Chondrocyte (in vitro differentiated cells): ENCODE data around the gene PALS1. TPM values are rescaled to one million over a fixed set of nuclear protein-coding genes. Genes with fewer than 3 reads are reported as not detected.

Experiments used
- DNase-seq: peaks from one replicate; pipeline ENCODE4 v3.0.0; 2021; ENCODE audit warnings: mixed read lengths, low spot score
- H3K27ac Mint-ChIP-seq: one replicate; pipeline ENCODE4 v1.8.0; 2021; ENCODE audit warnings: mild to moderate bottlenecking, moderate library complexity, mixed read lengths; ENCODE audit not compliant: unreplicated experiment
- H3K27me3 Mint-ChIP-seq: 2 replicates; pipeline ENCODE4 v1.8.0; 2021; ENCODE audit warnings: low read depth, mixed read lengths
- H3K36me3 Mint-ChIP-seq: 2 replicates; pipeline ENCODE4 v1.8.0; 2021; ENCODE audit warnings: low read depth, mixed read lengths
- H3K4me1 Mint-ChIP-seq: 2 replicates; pipeline ENCODE4 v1.8.0; 2021; ENCODE audit warnings: low read depth, mild to moderate bottlenecking, mixed read lengths
- H3K4me3 Mint-ChIP-seq: one replicate; pipeline ENCODE4 v1.8.0; 2021; ENCODE audit warnings: mild to moderate bottlenecking, moderate library complexity, mixed read lengths; ENCODE audit not compliant: unreplicated experiment
- H3K9me3 Mint-ChIP-seq: 2 replicates; pipeline ENCODE4 v1.8.0; 2021; ENCODE audit warnings: low read depth, mixed read lengths
- CTCF ChIP-seq: fragments of 200-600 bp; sonication (generic); IDR thresholded peaks from 2 replicates; pipeline ENCODE4 v1.5.0; 2021; ENCODE audit warnings: antibody characterized with exemption, mild to moderate bottlenecking, moderate library complexity
- total RNA-seq: library from RNA; stranded (reverse); gene quantifications from 3 replicates; pipeline ENCODE4 v1.2.1, GENCODE V29; 2021

The PALS1 gene
- total RNA-seq, 1 donor from 2014 or later, result 12.5 TPM

- H3K27me3 Mint-ChIP-seq, result no peaks in the 10 kb centered on the region
- no peak for TF ChIP-seq CTCF
- H3K9me3 Mint-ChIP-seq, result no peaks in the 10 kb centered on the region
- H3K4me3 Mint-ChIP-seq, result no peak overlapping the region
- DNase-seq, result no peak
- H3K4me1 Mint-ChIP-seq, result peaks cover 12% of the 10 kb centered on the region
- H3K36me3 Mint-ChIP-seq, result no peaks in the 10 kb centered on the region
- no peak overlapping the region for H3K27ac Mint-ChIP-seq
These were observed 11.9 kb downstream of the PALS1 start for GRCh38 chr14:67253076-67253635.

GRCh38 chr14:67257906-67258305 is 16.7 kb downstream of the PALS1 start:
- H3K27me3 Mint-ChIP-seq, result no peaks in the 10 kb centered on the region
- H3K4me3 Mint-ChIP-seq, result no peak overlapping the region
- H3K4me1 Mint-ChIP-seq, result peaks cover 16% of the 10 kb centered on the region
- no peak overlapping the region for H3K27ac Mint-ChIP-seq
- no peaks in the 10 kb centered on the region for H3K9me3 Mint-ChIP-seq
- no peak for TF ChIP-seq CTCF
- no peak for DNase-seq
- no peaks in the 10 kb centered on the region for H3K36me3 Mint-ChIP-seq

- Mint-ChIP-seq H3K4me1 (peaks cover 37% of the 10 kb centered on the region), H3K27me3 (no peaks in the 10 kb centered on the region), H3K27ac (no peak overlapping the region), H3K4me3 (no peak overlapping the region), H3K36me3 (no peaks in the 10 kb centered on the region), H3K9me3 (no peaks in the 10 kb centered on the region)
- no peak for TF ChIP-seq CTCF
- no peak for DNase-seq
These were observed 19.7 kb downstream of the PALS1 start for GRCh38 chr14:67260965-67261364.

- H3K36me3 Mint-ChIP-seq, result no peaks in the 10 kb centered on the region
These were observed 22.4 kb downstream of the PALS1 start for GRCh38 chr14:67263499-67264149.

GRCh38 chr14:67265131-67265530 is 23.9 kb downstream of the PALS1 start:
- TF ChIP-seq CTCF, result no peak
- DNase-seq, result no peak
- H3K27ac Mint-ChIP-seq, result peak overlapping the region; percentile 33

More at GRCh38 chr14:67263499-67264149, 22.4 kb downstream of the PALS1 start:
- Mint-ChIP-seq H3K4me1 (peaks cover 49% of the 10 kb centered on the region), H3K27me3 (no peaks in the 10 kb centered on the region), H3K4me3 (no peak overlapping the region), H3K27ac (peak overlapping the region; percentile 49), H3K9me3 (no peaks in the 10 kb centered on the region)
- TF ChIP-seq CTCF, result no peak
- no peak for DNase-seq

More at GRCh38 chr14:67265131-67265530, 23.9 kb downstream of the PALS1 start:
- Mint-ChIP-seq H3K4me1 (peaks cover 64% of the 10 kb centered on the region), H3K36me3 (no peaks in the 10 kb centered on the region), H3K27me3 (no peaks in the 10 kb centered on the region), H3K4me3 (no peak overlapping the region), H3K9me3 (no peaks in the 10 kb centered on the region)
